K562 (cell line): Measurements from ENCODE around the gene DUSP19. TPM values are rescaled to one million over a fixed set of nuclear protein-coding genes. Genes with fewer than 3 reads are reported as not detected.

ENCODE experiments used
- BRCA1 ChIP-seq, 2 experiments: fragments of 450-650 bp in 1 of 2; sonication (generic) in 1 of 2; formaldehyde crosslinking in 1 of 2; IDR thresholded peaks; 2 replicates each; pipeline versions ENCODE4 v1.5.0 to v1.6.1; 2017 to 2020; ENCODE audit warnings: mild to moderate bottlenecking in 1 of 2, missing genetic modification reagents in 1 of 2
- GABPB1 ChIP-seq: sonication (generic); formaldehyde crosslinking; IDR thresholded peaks from 2 replicates; pipeline ENCODE4 v1.8.0; 2022; ENCODE audit warnings: mild to moderate bottlenecking, missing genetic modification reagents
- HDAC2 ChIP-seq: fragments of 450-650 bp; IDR thresholded peaks from 2 replicates; pipeline ENCODE4 v1.6.1; 2016; ENCODE audit warnings: mild to moderate bottlenecking
- HIVEP1 ChIP-seq: fragments of 250-450 bp; sonication (Bioruptor Pico); IDR thresholded peaks from 2 replicates; pipeline ENCODE4 v1.4.0; 2020; ENCODE audit warnings: mild to moderate bottlenecking
- KAT7 ChIP-seq: sonication (generic); formaldehyde crosslinking; IDR thresholded peaks from 2 replicates; pipeline ENCODE4 v1.8.0; 2022; ENCODE audit warnings: missing genetic modification reagents, mild to moderate bottlenecking, borderline replicate concordance
- MAX ChIP-seq: sonication (generic); formaldehyde crosslinking; IDR thresholded peaks from 2 replicates; pipeline ENCODE4 v1.9.0; 2022; ENCODE audit warnings: mild to moderate bottlenecking, missing genetic modification reagents
- MITF ChIP-seq: IDR thresholded peaks from 2 replicates; pipeline ENCODE4 v1.6.1; 2014; ENCODE audit warnings: antibody characterized with exemption
- SMAD4 ChIP-seq: fragments of 250-450 bp; sonication (Bioruptor Pico); conservative IDR thresholded peaks from 2 replicates; pipeline ENCODE4 v1.8.0; 2021; ENCODE audit warnings: inconsistent platforms, mild to moderate bottlenecking, moderate library complexity
- YY1 ChIP-seq, 3 experiments: IDR thresholded peaks; 2 replicates each; pipeline ENCODE4 v1.6.1; 2011; ENCODE audit warnings: low read length in 2 of 3, mild to moderate bottlenecking in 2 of 3, moderate library complexity in 2 of 3, borderline replicate concordance in 1 of 3, control low read depth in 1 of 3, low read depth in 1 of 3; ENCODE audit not compliant: insufficient read depth in 3 of 3, insufficient replicate concordance in 2 of 3, control insufficient read depth in 1 of 3, insufficient read length in 1 of 3; ENCODE audit errors: extremely low read depth in 1 of 3
- ZNF133 ChIP-seq: fragments of 250-450 bp; sonication (Bioruptor Pico); IDR thresholded peaks from 2 replicates; pipeline ENCODE4 v1.4.0; 2020; ENCODE audit warnings: mild to moderate bottlenecking
- ZNF143 ChIP-seq: sonication (generic); formaldehyde crosslinking; IDR thresholded peaks from 2 replicates; pipeline ENCODE4 v1.9.0; 2022; ENCODE audit warnings: mild to moderate bottlenecking, missing genetic modification reagents
- ZNF324 ChIP-seq: fragments of 250-450 bp; sonication (Bioruptor Pico); IDR thresholded peaks from 2 replicates; pipeline ENCODE4 v1.4.0; 2020; ENCODE audit warnings: mild to moderate bottlenecking
- ZNF384 ChIP-seq: IDR thresholded peaks from 2 replicates; pipeline ENCODE4 v1.6.1; 2012; ENCODE audit warnings: low read depth, low read length, improper control_type of control experiment
- ZNF589 ChIP-seq: fragments of 200-800 bp; sonication (Bioruptor generic); IDR thresholded peaks from 2 replicates; pipeline ENCODE4 v1.6.1; 2016; ENCODE audit warnings: low read depth, missing genetic modification characterization, missing compliant biosample characterization
- polyA plus RNA-seq, 8 experiments: library from polyadenylated mRNA; depleted of rRNA in 4 of 8; stranded (reverse) in 5 of 8; unstranded in 3 of 8; fragments of >200 nt; fragmentation: Nextera tagmentation in 2 of 8; fragmentation: Illumina TruSeq in 1 of 8; extraction: Ambion mirVana in 2 of 8; extraction: Trizol in 1 of 8; gene quantifications; 2 replicates each; pipeline versions ENCODE4 v1.2.1 to v1.2.3, GENCODE V29; 2011 to 2014; ENCODE audit warnings: inconsistent platforms in 1 of 8, missing spikeins in 1 of 8
- total RNA-seq, 7 experiments: library from RNA; depleted of rRNA in 6 of 7; stranded (reverse); fragments of >200 nt in 6 of 7; fragmentation: Illumina TruSeq in 2 of 7; extraction: Trizol in 2 of 7; gene quantifications; 2 replicates each; pipeline versions ENCODE4 v1.2.1 to v1.2.3, GENCODE V29; 2011 to 2021; ENCODE audit warnings: low replicate concordance in 1 of 7
- TF ChIP-seq, protein P1 (sequence below): fragments of 250-450 bp; sonication (Bioruptor Pico); IDR thresholded peaks from 2 replicates; pipeline ENCODE4 v1.9.0; 2021; ENCODE audit warnings: mild to moderate bottlenecking
- TF ChIP-seq, protein P2 (sequence below): fragments of 450-650 bp; IDR thresholded peaks from 2 replicates; pipeline ENCODE4 v1.6.1; 2016; ENCODE audit warnings: borderline replicate concordance
- TF ChIP-seq, protein P3 (sequence below): sonication (generic); formaldehyde crosslinking; IDR thresholded peaks from 2 replicates; pipeline ENCODE4 v1.8.0; 2023; ENCODE audit warnings: mild to moderate bottlenecking, missing genetic modification reagents

The DUSP19 gene
- total and polyA plus RNA-seq, 9 of the 15 experiments (the other 6 are each of a cell fraction or from before 2014, with no cell fraction given): 1.6 to 6.3 (median 3.1) TPM

DNA sequence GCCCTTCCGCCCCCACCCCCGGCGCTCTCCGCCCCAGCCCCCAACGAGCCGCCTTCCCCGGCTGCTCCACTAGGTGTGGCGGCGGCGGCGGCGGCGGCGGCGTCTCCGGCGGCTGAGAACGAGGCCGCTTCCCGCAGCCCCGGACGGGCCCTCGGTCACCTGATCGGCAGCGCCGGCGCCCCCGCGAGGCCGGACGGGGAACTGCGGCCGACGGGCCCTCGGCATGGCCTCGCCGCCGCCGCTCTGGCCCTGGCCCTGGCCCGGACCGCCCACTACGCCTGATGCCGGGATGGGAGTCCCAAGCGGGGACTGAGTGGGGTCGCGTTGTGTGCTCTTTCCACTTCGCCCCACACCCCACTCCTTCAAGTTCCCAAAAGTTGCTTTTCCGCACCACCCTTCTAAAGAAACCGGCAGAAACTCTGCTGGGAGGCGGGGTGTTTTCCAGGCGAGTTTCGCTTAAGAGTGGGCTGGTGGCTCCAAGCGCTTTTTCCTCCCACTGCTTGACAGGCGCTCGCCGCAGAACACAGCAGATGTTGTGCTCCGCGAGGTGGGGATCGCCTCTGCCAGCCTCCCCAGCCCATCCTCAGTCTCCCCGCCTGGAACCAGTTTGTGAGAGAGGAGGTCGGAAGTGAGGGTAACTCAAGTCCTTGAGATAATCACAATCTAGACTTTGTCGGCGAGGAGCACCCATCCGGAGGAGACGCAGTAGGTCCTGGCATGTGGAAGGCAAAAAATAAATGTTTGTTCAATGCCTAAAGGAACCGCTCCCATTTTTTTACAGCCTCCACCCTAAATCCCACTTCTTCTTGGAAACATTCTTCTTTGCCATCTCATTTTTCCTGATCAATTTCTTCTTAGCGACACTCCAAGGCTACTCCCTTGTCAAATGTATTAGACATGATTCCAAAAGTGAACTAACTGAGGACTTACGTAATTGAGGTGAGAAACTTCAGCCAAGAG, 39.9 kb upstream of the DUSP19 start, which contains the start of gene NCKAP1 (continued):
- no peak for TF ChIP-seq ZNF143
- TF ChIP-seq HDAC2: peak; percentile 52; the same call in 1 of the 2 replicates
- TF ChIP-seq, protein P1, sequence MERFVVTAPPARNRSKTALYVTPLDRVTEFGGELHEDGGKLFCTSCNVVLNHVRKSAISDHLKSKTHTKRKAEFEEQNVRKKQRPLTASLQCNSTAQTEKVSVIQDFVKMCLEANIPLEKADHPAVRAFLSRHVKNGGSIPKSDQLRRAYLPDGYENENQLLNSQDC (CRISPR knock-in tag): peak; percentile 92; the same call in 1 of the 2 replicates
- TF ChIP-seq MITF: peak; percentile 99
- TF ChIP-seq ZNF384: 0 out of 2 replicates have a peak, but pooled peaks have one; percentile 12
- peak; percentile 88; the same call in 1 of the 2 replicates for TF ChIP-seq ZNF589 (CRISPR knock-in tag)
- 0 out of 2 replicates have a peak, but pooled peaks have one; percentile 71 for TF ChIP-seq HIVEP1 (CRISPR knock-in tag)
- TF ChIP-seq, protein P2, sequence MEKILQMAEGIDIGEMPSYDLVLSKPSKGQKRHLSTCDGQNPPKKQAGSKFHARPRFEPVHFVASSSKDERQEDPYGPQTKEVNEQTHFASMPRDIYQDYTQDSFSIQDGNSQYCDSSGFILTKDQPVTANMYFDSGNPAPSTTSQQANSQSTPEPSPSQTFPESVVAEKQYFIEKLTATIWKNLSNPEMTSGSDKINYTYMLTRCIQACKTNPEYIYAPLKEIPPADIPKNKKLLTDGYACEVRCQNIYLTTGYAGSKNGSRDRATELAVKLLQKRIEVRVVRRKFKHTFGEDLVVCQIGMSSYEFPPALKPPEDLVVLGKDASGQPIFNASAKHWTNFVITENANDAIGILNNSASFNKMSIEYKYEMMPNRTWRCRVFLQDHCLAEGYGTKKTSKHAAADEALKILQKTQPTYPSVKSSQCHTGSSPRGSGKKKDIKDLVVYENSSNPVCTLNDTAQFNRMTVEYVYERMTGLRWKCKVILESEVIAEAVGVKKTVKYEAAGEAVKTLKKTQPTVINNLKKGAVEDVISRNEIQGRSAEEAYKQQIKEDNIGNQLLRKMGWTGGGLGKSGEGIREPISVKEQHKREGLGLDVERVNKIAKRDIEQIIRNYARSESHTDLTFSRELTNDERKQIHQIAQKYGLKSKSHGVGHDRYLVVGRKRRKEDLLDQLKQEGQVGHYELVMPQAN: peak; percentile 51; the same call in 1 of the 2 replicates
- TF ChIP-seq YY1 (IDR thresholded peaks at IDR 0.05; ENCODE audit: borderline replicate concordance in 1 of 3, control insufficient read depth in 1 of 3, extremely low read depth in 1 of 3, insufficient read depth in 3 of 3, insufficient read length in 1 of 3, insufficient replicate concordance in 2 of 3, low read depth in 1 of 3, low read length in 2 of 3): peak in 2 of 3 experiments; percentile 83 to 85
- TF ChIP-seq SMAD4 (CRISPR knock-in tag): peak; percentile 97
- TF ChIP-seq, protein P3, sequence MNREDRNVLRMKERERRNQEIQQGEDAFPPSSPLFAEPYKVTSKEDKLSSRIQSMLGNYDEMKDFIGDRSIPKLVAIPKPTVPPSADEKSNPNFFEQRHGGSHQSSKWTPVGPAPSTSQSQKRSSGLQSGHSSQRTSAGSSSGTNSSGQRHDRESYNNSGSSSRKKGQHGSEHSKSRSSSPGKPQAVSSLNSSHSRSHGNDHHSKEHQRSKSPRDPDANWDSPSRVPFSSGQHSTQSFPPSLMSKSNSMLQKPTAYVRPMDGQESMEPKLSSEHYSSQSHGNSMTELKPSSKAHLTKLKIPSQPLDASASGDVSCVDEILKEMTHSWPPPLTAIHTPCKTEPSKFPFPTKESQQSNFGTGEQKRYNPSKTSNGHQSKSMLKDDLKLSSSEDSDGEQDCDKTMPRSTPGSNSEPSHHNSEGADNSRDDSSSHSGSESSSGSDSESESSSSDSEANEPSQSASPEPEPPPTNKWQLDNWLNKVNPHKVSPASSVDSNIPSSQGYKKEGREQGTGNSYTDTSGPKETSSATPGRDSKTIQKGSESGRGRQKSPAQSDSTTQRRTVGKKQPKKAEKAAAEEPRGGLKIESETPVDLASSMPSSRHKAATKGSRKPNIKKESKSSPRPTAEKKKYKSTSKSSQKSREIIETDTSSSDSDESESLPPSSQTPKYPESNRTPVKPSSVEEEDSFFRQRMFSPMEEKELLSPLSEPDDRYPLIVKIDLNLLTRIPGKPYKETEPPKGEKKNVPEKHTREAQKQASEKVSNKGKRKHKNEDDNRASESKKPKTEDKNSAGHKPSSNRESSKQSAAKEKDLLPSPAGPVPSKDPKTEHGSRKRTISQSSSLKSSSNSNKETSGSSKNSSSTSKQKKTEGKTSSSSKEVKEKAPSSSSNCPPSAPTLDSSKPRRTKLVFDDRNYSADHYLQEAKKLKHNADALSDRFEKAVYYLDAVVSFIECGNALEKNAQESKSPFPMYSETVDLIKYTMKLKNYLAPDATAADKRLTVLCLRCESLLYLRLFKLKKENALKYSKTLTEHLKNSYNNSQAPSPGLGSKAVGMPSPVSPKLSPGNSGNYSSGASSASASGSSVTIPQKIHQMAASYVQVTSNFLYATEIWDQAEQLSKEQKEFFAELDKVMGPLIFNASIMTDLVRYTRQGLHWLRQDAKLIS: peak; percentile 80
- TF ChIP-seq BRCA1 (IDR thresholded peaks at IDR 0.05): no peak
- TF ChIP-seq BRCA1 (CRISPR knock-in tag; IDR thresholded peaks at IDR 0.05): no peak
- TF ChIP-seq ZNF133 (CRISPR knock-in tag): 0 out of 2 replicates have a peak, but pooled peaks have one; percentile 36
- peak; percentile 91 for TF ChIP-seq KAT7
- peak; percentile 76 for TF ChIP-seq MAX (CRISPR knock-in tag)
- TF ChIP-seq GABPB1 (CRISPR knock-in tag): peak; percentile 33; the same call in 1 of the 2 replicates
- TF ChIP-seq ZNF324 (CRISPR knock-in tag): peak; percentile 49; the same call in 1 of the 2 replicates
